Ovary (tissue), 3 donors: ENCODE data around the gene CMTM5.

Experiments
- CTCF ChIP-seq, 3 donors: fragments of 450-650 bp in 2 of 3; fragments of 200-600 bp in 1 of 3; IDR thresholded peaks; one replicate each; pipeline versions ENCODE4 v1.5.1 to v1.8.0; 2016 to 2022; ENCODE audit warnings: antibody characterized with exemption in 3 of 3, mild to moderate bottlenecking in 1 of 3
- EP300 ChIP-seq: sonication (generic); formaldehyde crosslinking; IDR thresholded peaks from one replicate; pipeline ENCODE4 v1.6.1; 2017; ENCODE audit warnings: antibody characterized with exemption
- POLR2A ChIP-seq: fragments of 450-650 bp; IDR thresholded peaks from one replicate; pipeline ENCODE4 v1.6.1; 2017; ENCODE audit warnings: antibody characterized with exemption, mild to moderate bottlenecking, moderate library complexity
- donor health status: DM: no; HTN: no; CAD: no.

DNA sequence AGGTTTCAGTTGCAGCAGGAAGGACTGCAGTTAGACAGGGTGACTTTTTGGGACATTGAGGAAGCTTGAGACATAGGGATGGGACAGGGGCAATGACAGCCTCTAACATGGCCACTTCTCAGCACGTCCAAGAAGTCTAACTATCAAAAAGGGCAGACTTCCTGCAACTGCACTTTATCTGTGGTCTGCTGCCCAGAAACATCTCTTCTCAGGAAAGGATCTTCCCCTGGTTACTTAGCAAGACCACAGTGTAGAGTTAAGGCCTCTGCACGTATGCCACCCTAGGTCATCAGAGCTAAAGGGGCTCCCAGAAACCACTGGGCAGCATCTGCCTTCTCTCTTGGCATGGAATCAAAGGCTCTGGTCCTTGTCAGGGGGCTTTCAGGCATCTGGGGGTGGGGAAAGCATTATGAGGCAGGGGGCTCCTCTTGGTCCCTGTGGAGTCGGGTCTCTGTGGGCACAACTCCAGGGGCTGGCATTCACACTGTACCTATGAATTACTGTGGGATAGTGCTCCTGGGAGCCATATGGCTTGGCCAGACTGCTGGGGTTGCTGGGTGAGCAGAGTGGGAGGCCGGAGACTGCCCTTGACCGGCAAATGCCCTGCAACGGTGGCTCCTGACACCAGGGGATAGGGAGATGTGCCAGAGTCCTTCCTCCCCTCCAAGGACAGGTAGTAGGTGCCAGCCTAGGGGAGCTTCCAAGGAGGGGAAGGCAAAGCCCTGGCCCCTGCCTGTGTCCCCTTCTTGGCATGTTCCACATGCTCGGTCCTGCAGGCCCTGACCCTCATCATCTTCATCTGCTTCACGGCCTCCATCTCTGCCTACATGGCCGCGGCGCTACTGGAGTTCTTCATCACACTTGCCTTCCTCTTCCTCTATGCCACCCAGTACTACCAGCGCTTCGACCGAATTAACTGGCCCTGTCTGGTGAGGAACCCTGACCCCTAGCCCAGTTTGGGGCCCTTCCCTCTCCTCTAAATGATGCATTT lies 1.0 kb downstream of the CMTM5 start:
- TF ChIP-seq CTCF (IDR thresholded peaks at IDR 0.05) (no peak), POLR2A (no peak), EP300 (no peak)
